ENCODE data around the gene GNAI1. TPM values are rescaled to one million over a fixed set of nuclear protein-coding genes. Genes with fewer than 3 reads are reported as not detected.

The GNAI1 gene
- total RNA-seq, 6 experiments from 2014 or later: 10.9 to 21.5 (median 16.5) TPM

GRCh38 chr7:80150611-80151273, 16.1 kb downstream of the GNAI1 start:
- Histone ChIP-seq H3K4me1 (peaks cover 0 to 41% (median 4%) of the 10 kb centered on the region in 4 donors), H3K36me3 (no peaks in the 10 kb centered on the region), H3K9me3 (no peaks in the 10 kb centered on the region), H3K27me3 (no peaks in the 10 kb centered on the region), H3K4me3 (no peak overlapping the region), H3K27ac (no peak overlapping the region)
- DNase-seq: no peak
- intact Hi-C loops (cut with DNase I): no loop called here
- TF ChIP-seq POLR2A (IDR thresholded peaks at IDR 0.05): no peak
- no peak for TF ChIP-seq CTCF (IDR thresholded peaks at IDR 0.05)
- WGBS (ENCODE audit: insufficient coverage, low coverage, low lambda C conversion rate, missing lambda C conversion rate): 65% methylated on average over 5 of the region's 5 CpGs
- ATAC-seq: peak in 3 of 4 donors; percentile 14 to 26 (median 24)

GRCh38 chr7:80151274-80151665, 16.6 kb downstream of the GNAI1 start:
- H3K4me3 ChIP-seq: no peak overlapping the region
- no peaks in the 10 kb centered on the region for H3K27me3 ChIP-seq
- ATAC-seq (no peak), DNase-seq (no peak)
- H3K4me1 ChIP-seq: peaks cover 0 to 41% (median 4%) of the 10 kb centered on the region in 4 donors
- intact Hi-C loops (cut with DNase I): no loop called here
- no peaks in the 10 kb centered on the region for H3K9me3 ChIP-seq
- no peak for TF ChIP-seq POLR2A (IDR thresholded peaks at IDR 0.05)
- no peak for TF ChIP-seq CTCF (IDR thresholded peaks at IDR 0.05)
- no peak overlapping the region for H3K27ac ChIP-seq
- no peaks in the 10 kb centered on the region for H3K36me3 ChIP-seq

- H3K36me3 ChIP-seq: no peaks in the 10 kb centered on the region
- H3K4me1 ChIP-seq: peaks cover 0 to 26% (median 4%) of the 10 kb centered on the region in 4 donors
Observed at GRCh38 chr7:80153446-80153845, 18.8 kb downstream of the GNAI1 start.

GRCh38 chr7:80154656-80155333, 20.2 kb downstream of the GNAI1 start:
- intact Hi-C loops (cut with DNase I): no loop called here
- Histone ChIP-seq H3K27me3 (no peaks in the 10 kb centered on the region), H3K36me3 (no peaks in the 10 kb centered on the region), H3K4me1 (peaks cover 0 to 26% (median 8%) of the 10 kb centered on the region in 4 donors), H3K27ac (no peak overlapping the region), H3K9me3 (no peaks in the 10 kb centered on the region), H3K4me3 (no peak overlapping the region)
- no peak for DNase-seq
- peak in 3 of 4 donors; percentile 51 to 60 (median 55) for ATAC-seq
- no peak for TF ChIP-seq CTCF (IDR thresholded peaks at IDR 0.05)
- no peak for TF ChIP-seq POLR2A (IDR thresholded peaks at IDR 0.05)

More at GRCh38 chr7:80153446-80153845, 18.8 kb downstream of the GNAI1 start:
- intact Hi-C loops (cut with DNase I): no loop called here
- TF ChIP-seq CTCF (IDR thresholded peaks at IDR 0.05) (no peak), POLR2A (IDR thresholded peaks at IDR 0.05) (no peak)
- no peak for DNase-seq
- Histone ChIP-seq H3K9me3 (no peaks in the 10 kb centered on the region), H3K4me3 (no peak overlapping the region), H3K27ac (no peak overlapping the region), H3K27me3 (no peaks in the 10 kb centered on the region)
- 63% methylated on average over 1 of the region's 1 CpG for WGBS (ENCODE audit: insufficient coverage, low coverage, low lambda C conversion rate, missing lambda C conversion rate)
- ATAC-seq: no peak

All from right lobe of liver (tissue), 6 donors.